Measurements from ENCODE around the gene TRAF7.

TRAF7 gene

GRCh38 chr16:2196981-2197511, 41.5 kb downstream of the TRAF7 start:
- Histone ChIP-seq H4K20me1 (ENCODE audit: insufficient read depth, low read length) (no peaks in the 10 kb centered on the region), H3K9ac (ENCODE audit: low read length) (no peak overlapping the region), H3F3A (ENCODE audit: insufficient read depth, low read length) (no peaks in the 10 kb centered on the region), H3K4me2 (ENCODE audit: low read length) (no peak overlapping the region), H3K27ac (ENCODE audit: low read depth, low read length, poor library complexity, severe bottlenecking) (no peak overlapping the region), H3K27me3 (ENCODE audit: insufficient read depth, low read length) (peaks cover 31% of the 10 kb centered on the region; the same call in 1 of the 2 replicates), H3K9me3 (ENCODE audit: low read length) (no peaks in the 10 kb centered on the region), H3K36me3 (ENCODE audit: insufficient read depth, low read length) (no peaks in the 10 kb centered on the region), H3K79me2 (ENCODE audit: insufficient read depth, low read length) (no peaks in the 10 kb centered on the region), H3K9me2 (ENCODE audit: low read depth, low read length) (no peaks in the 10 kb centered on the region), H3K4me1 (ENCODE audit: insufficient read depth, low read length, severe bottlenecking) (peaks cover 3% of the 10 kb centered on the region), H2AFZ (ENCODE audit: low read length) (no peak overlapping the region), H3K4me3 (ENCODE audit: low read depth, low read length, poor library complexity, severe bottlenecking) (no peak overlapping the region)
- no peak for TF ChIP-seq CTCF (IDR thresholded peaks at IDR 0.05; ENCODE audit: low read length)
- TF ChIP-seq EZH2 (IDR thresholded peaks at IDR 0.05; ENCODE audit: borderline replicate concordance, low read length), result no peak

- H3K4me2 ChIP-seq (ENCODE audit: low read length), result no peak overlapping the region
- H3K36me3 ChIP-seq (ENCODE audit: insufficient read depth, low read length), result no peaks in the 10 kb centered on the region
- H2AFZ ChIP-seq (ENCODE audit: low read length), result no peak overlapping the region
- no peak overlapping the region for H3K4me3 ChIP-seq (ENCODE audit: low read depth, low read length, poor library complexity, severe bottlenecking)
- no peak overlapping the region for H3K9ac ChIP-seq (ENCODE audit: low read length)
- H3K27me3 ChIP-seq (ENCODE audit: insufficient read depth, low read length), result peaks cover 31% of the 10 kb centered on the region; the same call in 1 of the 2 replicates
- H3K9me2 ChIP-seq (ENCODE audit: low read depth, low read length), result no peaks in the 10 kb centered on the region
- TF ChIP-seq CTCF (IDR thresholded peaks at IDR 0.05; ENCODE audit: low read length) (no peak), EZH2 (IDR thresholded peaks at IDR 0.05; ENCODE audit: borderline replicate concordance, low read length) (no peak)
- no peak overlapping the region for H3K27ac ChIP-seq (ENCODE audit: low read depth, low read length, poor library complexity, severe bottlenecking)
- no peaks in the 10 kb centered on the region for H3F3A ChIP-seq (ENCODE audit: insufficient read depth, low read length)
- H3K9me3 ChIP-seq (ENCODE audit: low read length), result no peaks in the 10 kb centered on the region
- H3K4me1 ChIP-seq (ENCODE audit: insufficient read depth, low read length, severe bottlenecking), result peaks cover 3% of the 10 kb centered on the region
- no peaks in the 10 kb centered on the region for H4K20me1 ChIP-seq (ENCODE audit: insufficient read depth, low read length)
- no peaks in the 10 kb centered on the region for H3K79me2 ChIP-seq (ENCODE audit: insufficient read depth, low read length)
Measured at GRCh38 chr16:2197765-2198164, 42.2 kb downstream of the TRAF7 start.

GRCh38 chr16:2198283-2198682, 42.7 kb downstream of the TRAF7 start:
- Histone ChIP-seq H3K4me1 (ENCODE audit: insufficient read depth, low read length, severe bottlenecking) (peaks cover 3% of the 10 kb centered on the region), H3K27me3 (ENCODE audit: insufficient read depth, low read length) (peaks cover 31% of the 10 kb centered on the region; the same call in 1 of the 2 replicates)

More at GRCh38 chr16:2198283-2198682, 42.7 kb downstream of the TRAF7 start:
- H3K79me2 ChIP-seq (ENCODE audit: insufficient read depth, low read length), result no peaks in the 10 kb centered on the region
- H3K4me3 ChIP-seq (ENCODE audit: low read depth, low read length, poor library complexity, severe bottlenecking), result no peak overlapping the region
- H3F3A ChIP-seq (ENCODE audit: insufficient read depth, low read length), result no peaks in the 10 kb centered on the region
- H3K36me3 ChIP-seq (ENCODE audit: insufficient read depth, low read length), result no peaks in the 10 kb centered on the region
- no peak overlapping the region for H2AFZ ChIP-seq (ENCODE audit: low read length)
- H3K9ac ChIP-seq (ENCODE audit: low read length), result no peak overlapping the region
- no peak overlapping the region for H3K27ac ChIP-seq (ENCODE audit: low read depth, low read length, poor library complexity, severe bottlenecking)
- TF ChIP-seq EZH2 (IDR thresholded peaks at IDR 0.05; ENCODE audit: borderline replicate concordance, low read length) (no peak), CTCF (IDR thresholded peaks at IDR 0.05; ENCODE audit: low read length) (no peak)
- H3K9me2 ChIP-seq (ENCODE audit: low read depth, low read length), result no peaks in the 10 kb centered on the region
- no peaks in the 10 kb centered on the region for H3K9me3 ChIP-seq (ENCODE audit: low read length)
- H4K20me1 ChIP-seq (ENCODE audit: insufficient read depth, low read length), result no peaks in the 10 kb centered on the region
- no peak overlapping the region for H3K4me2 ChIP-seq (ENCODE audit: low read length)
